WTC11 (cell line): ENCODE results near the gene PRKCB.

Experiments
- ESRRA ChIP-seq: sonication (generic); formaldehyde crosslinking; IDR thresholded peaks from 2 replicates; pipeline ENCODE4 v1.8.1; 2022; ENCODE audit warnings: mild to moderate bottlenecking, missing genetic modification reagents, borderline replicate concordance
- NFYB ChIP-seq: sonication (generic); formaldehyde crosslinking; conservative IDR thresholded peaks from 2 replicates; pipeline ENCODE4 v1.8.0; 2022; ENCODE audit warnings: low read depth, missing genetic modification reagents
- NR3C1 ChIP-seq: sonication (generic); formaldehyde crosslinking; conservative IDR thresholded peaks from 2 replicates; pipeline ENCODE4 v1.8.1; 2023; ENCODE audit warnings: low read depth, mild to moderate bottlenecking, missing genetic modification reagents
- TF ChIP-seq, protein P1 (sequence below): fragments of 200-600 bp; IDR thresholded peaks from 2 replicates; pipeline ENCODE4 v1.8.0; 2022; ENCODE audit warnings: antibody characterized with exemption
- TF ChIP-seq, protein P2 (sequence below): sonication (generic); formaldehyde crosslinking; conservative IDR thresholded peaks from 2 replicates; pipeline ENCODE4 v1.8.1; 2022; ENCODE audit warnings: mild to moderate bottlenecking, missing genetic modification reagents
- TF ChIP-seq, protein P3 (sequence below): sonication (generic); formaldehyde crosslinking; IDR thresholded peaks from 2 replicates; pipeline ENCODE4 v1.8.0; 2022; ENCODE audit warnings: mild to moderate bottlenecking, missing genetic modification reagents

DNA sequence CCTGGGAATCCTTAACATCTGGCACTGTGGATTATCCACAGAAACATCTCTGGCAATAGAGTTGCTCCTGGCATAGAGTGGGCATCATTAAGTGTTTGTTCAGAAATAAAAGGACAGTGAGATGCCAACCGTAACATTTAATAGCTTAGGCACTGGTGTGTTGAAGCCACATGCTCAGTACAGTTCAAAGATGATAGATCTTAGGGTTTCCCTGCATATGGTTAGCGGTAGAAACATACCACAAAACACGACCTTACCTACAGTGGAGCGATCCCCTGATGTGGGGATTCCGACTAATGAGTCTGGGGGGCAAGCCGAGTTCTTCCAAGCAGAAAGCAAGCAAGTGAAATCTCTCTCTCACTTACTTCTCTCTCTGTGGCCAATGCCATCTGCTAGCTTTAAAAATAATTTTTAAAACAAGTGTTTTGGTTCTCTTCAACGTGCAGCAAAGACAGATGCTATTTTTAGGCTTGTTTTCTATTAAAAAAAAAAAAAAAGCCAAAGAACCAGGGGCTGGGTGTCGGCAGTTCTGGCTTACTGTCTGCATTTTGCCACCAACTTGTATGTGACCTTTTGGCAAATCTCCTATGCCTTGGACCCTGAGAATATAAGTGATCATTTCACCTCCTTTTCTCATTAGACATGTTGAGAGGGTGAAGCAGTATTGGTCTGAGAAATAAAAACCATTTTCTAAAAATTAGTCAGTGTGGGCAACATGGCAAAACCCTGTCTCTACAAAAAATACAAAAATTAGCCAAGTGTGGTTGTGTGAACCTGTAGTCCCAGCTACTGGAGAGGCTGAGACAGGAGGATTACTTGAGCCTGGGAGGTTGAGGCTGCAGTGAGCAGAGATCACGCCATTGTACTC, 331.1 kb downstream of the PRKCB start:
- TF ChIP-seq, protein P1, sequence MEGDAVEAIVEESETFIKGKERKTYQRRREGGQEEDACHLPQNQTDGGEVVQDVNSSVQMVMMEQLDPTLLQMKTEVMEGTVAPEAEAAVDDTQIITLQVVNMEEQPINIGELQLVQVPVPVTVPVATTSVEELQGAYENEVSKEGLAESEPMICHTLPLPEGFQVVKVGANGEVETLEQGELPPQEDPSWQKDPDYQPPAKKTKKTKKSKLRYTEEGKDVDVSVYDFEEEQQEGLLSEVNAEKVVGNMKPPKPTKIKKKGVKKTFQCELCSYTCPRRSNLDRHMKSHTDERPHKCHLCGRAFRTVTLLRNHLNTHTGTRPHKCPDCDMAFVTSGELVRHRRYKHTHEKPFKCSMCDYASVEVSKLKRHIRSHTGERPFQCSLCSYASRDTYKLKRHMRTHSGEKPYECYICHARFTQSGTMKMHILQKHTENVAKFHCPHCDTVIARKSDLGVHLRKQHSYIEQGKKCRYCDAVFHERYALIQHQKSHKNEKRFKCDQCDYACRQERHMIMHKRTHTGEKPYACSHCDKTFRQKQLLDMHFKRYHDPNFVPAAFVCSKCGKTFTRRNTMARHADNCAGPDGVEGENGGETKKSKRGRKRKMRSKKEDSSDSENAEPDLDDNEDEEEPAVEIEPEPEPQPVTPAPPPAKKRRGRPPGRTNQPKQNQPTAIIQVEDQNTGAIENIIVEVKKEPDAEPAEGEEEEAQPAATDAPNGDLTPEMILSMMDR = no peak
- TF ChIP-seq, protein P2, sequence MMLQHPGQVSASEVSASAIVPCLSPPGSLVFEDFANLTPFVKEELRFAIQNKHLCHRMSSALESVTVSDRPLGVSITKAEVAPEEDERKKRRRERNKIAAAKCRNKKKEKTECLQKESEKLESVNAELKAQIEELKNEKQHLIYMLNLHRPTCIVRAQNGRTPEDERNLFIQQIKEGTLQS (CRISPR knock-in tag) = no peak
- TF ChIP-seq ESRRA (no peak), NFYB (CRISPR knock-in tag) (no peak), NR3C1 (CRISPR knock-in tag) (no peak)
- TF ChIP-seq, protein P3, sequence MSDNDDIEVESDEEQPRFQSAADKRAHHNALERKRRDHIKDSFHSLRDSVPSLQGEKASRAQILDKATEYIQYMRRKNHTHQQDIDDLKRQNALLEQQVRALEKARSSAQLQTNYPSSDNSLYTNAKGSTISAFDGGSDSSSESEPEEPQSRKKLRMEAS (CRISPR knock-in tag) = no peak
